ENCODE measurements around the gene PCDHGA1. TPM values are rescaled to one million over a fixed set of nuclear protein-coding genes. Genes with fewer than 3 reads are reported as not detected.

Gene PCDHGA1
- total RNA-seq, 1 experiment from 2014 or later: 2.2 TPM

- no peaks in the 10 kb centered on the region for H3K9me3 ChIP-seq (ENCODE audit: low read depth, low read length, poor library complexity, severe bottlenecking)
- ChIA-PET POLR2A (ENCODE audit: low non-redundant PET) (no interaction called here), CTCF (interaction anchor here (0.5 to 2.2 kb wide), 3 partner anchors 10 to 291 kb away, joined by 4 to 11 read pairs (median 6); partner anchors contain the start of gene PCDHB14)
- TF ChIP-seq EZH2 (IDR thresholded peaks at IDR 0.05; ENCODE audit: borderline replicate concordance, low read depth, low read length, poor library complexity, severe bottlenecking): no peak
- TF ChIP-seq, protein P1, sequence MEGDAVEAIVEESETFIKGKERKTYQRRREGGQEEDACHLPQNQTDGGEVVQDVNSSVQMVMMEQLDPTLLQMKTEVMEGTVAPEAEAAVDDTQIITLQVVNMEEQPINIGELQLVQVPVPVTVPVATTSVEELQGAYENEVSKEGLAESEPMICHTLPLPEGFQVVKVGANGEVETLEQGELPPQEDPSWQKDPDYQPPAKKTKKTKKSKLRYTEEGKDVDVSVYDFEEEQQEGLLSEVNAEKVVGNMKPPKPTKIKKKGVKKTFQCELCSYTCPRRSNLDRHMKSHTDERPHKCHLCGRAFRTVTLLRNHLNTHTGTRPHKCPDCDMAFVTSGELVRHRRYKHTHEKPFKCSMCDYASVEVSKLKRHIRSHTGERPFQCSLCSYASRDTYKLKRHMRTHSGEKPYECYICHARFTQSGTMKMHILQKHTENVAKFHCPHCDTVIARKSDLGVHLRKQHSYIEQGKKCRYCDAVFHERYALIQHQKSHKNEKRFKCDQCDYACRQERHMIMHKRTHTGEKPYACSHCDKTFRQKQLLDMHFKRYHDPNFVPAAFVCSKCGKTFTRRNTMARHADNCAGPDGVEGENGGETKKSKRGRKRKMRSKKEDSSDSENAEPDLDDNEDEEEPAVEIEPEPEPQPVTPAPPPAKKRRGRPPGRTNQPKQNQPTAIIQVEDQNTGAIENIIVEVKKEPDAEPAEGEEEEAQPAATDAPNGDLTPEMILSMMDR (conservative IDR thresholded peaks at IDR 0.05; ENCODE audit: low read depth, low read length): no peak
- H3K4me3 ChIP-seq (ENCODE audit: low read depth, low read length, poor library complexity, severe bottlenecking): peak overlapping the region; percentile 57
- peaks cover 54% of the 10 kb centered on the region for H3K4me1 ChIP-seq (ENCODE audit: insufficient read depth, low read length, poor library complexity, severe bottlenecking)
- no peaks in the 10 kb centered on the region for H3K27me3 ChIP-seq (replicated peaks; ENCODE audit: insufficient read depth, low read depth, low read length, poor library complexity)
- DNase-seq (ENCODE audit: low spot score): no peak
- peaks cover 32% of the 10 kb centered on the region for H3K36me3 ChIP-seq (ENCODE audit: insufficient read depth, low read length, poor library complexity, severe bottlenecking)
- intact Hi-C loops (cut with micrococcal nuclease; ENCODE audit: unreplicated experiment): loop anchor here (5.0 kb wide), 1 partner anchor 37 kb away; the partner anchor contains the start of gene PCDHGC3
- peak overlapping the region; percentile 92 for H3K27ac ChIP-seq (ENCODE audit: low read depth, low read length, poor library complexity, severe bottlenecking)
- no TSS peak for BruUV-seq (replicated peaks)
Measured at GRCh38 chr5:141514330-141515133, 184.2 kb downstream of the PCDHGA1 start.

DNA sequence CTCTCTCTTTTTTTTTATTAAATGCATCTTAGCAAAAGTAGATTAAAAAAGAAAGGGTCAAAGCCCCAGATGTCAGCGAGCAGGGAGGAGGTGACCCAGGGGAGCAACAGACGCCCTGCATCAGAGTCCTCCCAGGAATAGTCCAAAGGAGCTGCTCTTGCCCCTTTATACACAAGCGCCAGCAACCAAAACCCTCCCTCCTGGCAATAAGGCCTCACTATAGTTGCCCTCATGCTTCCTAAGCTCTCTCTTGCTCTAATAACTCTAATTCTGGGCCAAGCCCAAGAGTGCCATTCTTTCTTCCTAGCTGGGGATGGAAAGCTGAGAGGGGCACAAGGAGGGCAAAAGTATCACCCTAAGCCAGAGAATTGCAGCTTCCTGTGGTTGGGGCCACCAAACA is 184.8 kb downstream of the PCDHGA1 start:
- no peaks in the 10 kb centered on the region for H3K27me3 ChIP-seq (replicated peaks; ENCODE audit: insufficient read depth, low read depth, low read length, poor library complexity)
- peaks cover 53% of the 10 kb centered on the region for H3K4me1 ChIP-seq (ENCODE audit: insufficient read depth, low read length, poor library complexity, severe bottlenecking)
- no peaks in the 10 kb centered on the region for H3K9me3 ChIP-seq (ENCODE audit: low read depth, low read length, poor library complexity, severe bottlenecking)
- H3K4me3 ChIP-seq (ENCODE audit: low read depth, low read length, poor library complexity, severe bottlenecking): no peak overlapping the region
- H3K36me3 ChIP-seq (ENCODE audit: insufficient read depth, low read length, poor library complexity, severe bottlenecking): peaks cover 32% of the 10 kb centered on the region
- intact Hi-C loops (cut with micrococcal nuclease; ENCODE audit: unreplicated experiment): no loop called here
- ChIA-PET POLR2A (ENCODE audit: low non-redundant PET) (interaction anchor here (0.5 kb wide), 1 partner anchor 79 kb away, joined by 4 read pairs; no protein-coding TSS in a partner anchor), CTCF (interaction anchor here (0.5 kb wide), 1 partner anchor 45 kb away, joined by 6 read pairs; no protein-coding TSS in a partner anchor)
- TF ChIP-seq EZH2 (IDR thresholded peaks at IDR 0.05; ENCODE audit: borderline replicate concordance, low read depth, low read length, poor library complexity, severe bottlenecking): no peak
- TF ChIP-seq, protein P1 (conservative IDR thresholded peaks at IDR 0.05; ENCODE audit: low read depth, low read length): no peak
- DNase-seq (ENCODE audit: low spot score): no peak
- TSS peak; percentile 59 for BruUV-seq (replicated peaks)
- peak overlapping the region; percentile 92 for H3K27ac ChIP-seq (ENCODE audit: low read depth, low read length, poor library complexity, severe bottlenecking)

GRCh38 chr5:141515946-141516671 is 185.8 kb downstream of the PCDHGA1 start:
- Histone ChIP-seq H3K4me3 (ENCODE audit: low read depth, low read length, poor library complexity, severe bottlenecking) (no peak overlapping the region), H3K9me3 (ENCODE audit: low read depth, low read length, poor library complexity, severe bottlenecking) (no peaks in the 10 kb centered on the region), H3K4me1 (ENCODE audit: insufficient read depth, low read length, poor library complexity, severe bottlenecking) (peaks cover 57% of the 10 kb centered on the region), H3K27me3 (replicated peaks; ENCODE audit: insufficient read depth, low read depth, low read length, poor library complexity) (no peaks in the 10 kb centered on the region), H3K36me3 (ENCODE audit: insufficient read depth, low read length, poor library complexity, severe bottlenecking) (peaks cover 32% of the 10 kb centered on the region), H3K27ac (ENCODE audit: low read depth, low read length, poor library complexity, severe bottlenecking) (peak overlapping the region; percentile 92)
- BruUV-seq (replicated peaks): no TSS peak
- ChIA-PET CTCF (no interaction called here), POLR2A (ENCODE audit: low non-redundant PET) (no interaction called here)
- intact Hi-C loops (cut with micrococcal nuclease; ENCODE audit: unreplicated experiment): no loop called here
- TF ChIP-seq, protein P1 (conservative IDR thresholded peaks at IDR 0.05; ENCODE audit: low read depth, low read length): no peak
- no peak for TF ChIP-seq EZH2 (IDR thresholded peaks at IDR 0.05; ENCODE audit: borderline replicate concordance, low read depth, low read length, poor library complexity, severe bottlenecking)
- DNase-seq (ENCODE audit: low spot score): no peak

Data from A673 (cell line).